ENCODE measurements around the gene NEDD4.

The NEDD4 gene

DNA sequence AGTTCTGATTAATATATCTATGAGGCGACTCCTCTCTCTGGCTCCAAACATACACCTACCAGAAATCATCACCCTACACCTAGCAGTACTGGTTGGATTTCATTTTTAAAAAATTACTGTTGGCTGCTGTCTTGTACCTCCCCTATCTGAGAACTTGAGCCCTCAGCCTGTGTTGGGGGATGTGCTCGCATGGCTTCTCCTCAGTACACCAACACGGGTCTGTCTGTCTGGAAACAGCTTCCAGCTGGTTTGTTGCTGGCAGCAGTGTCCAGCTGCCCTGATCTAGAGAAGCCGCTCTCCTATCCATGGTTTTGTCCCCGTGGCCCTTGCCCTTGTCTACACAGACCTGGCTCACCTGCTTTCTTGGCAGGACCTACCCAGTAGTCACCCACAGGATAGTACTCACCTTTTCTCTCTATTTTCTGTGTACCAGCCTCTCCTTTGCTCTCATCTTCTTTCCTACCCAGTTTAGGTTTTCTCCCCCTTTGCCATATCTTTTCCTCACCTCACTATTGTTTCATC lies 43.2 kb upstream of the NEDD4 start:
- no peaks in the 10 kb centered on the region for H4K20me1 ChIP-seq (ENCODE audit: control insufficient read depth, insufficient read depth, low read depth, low read length)
- no peak for TF ChIP-seq EZH2phosphoT487 (IDR thresholded peaks at IDR 0.05; ENCODE audit: borderline replicate concordance, low read length)
- TF ChIP-seq, protein P1, sequence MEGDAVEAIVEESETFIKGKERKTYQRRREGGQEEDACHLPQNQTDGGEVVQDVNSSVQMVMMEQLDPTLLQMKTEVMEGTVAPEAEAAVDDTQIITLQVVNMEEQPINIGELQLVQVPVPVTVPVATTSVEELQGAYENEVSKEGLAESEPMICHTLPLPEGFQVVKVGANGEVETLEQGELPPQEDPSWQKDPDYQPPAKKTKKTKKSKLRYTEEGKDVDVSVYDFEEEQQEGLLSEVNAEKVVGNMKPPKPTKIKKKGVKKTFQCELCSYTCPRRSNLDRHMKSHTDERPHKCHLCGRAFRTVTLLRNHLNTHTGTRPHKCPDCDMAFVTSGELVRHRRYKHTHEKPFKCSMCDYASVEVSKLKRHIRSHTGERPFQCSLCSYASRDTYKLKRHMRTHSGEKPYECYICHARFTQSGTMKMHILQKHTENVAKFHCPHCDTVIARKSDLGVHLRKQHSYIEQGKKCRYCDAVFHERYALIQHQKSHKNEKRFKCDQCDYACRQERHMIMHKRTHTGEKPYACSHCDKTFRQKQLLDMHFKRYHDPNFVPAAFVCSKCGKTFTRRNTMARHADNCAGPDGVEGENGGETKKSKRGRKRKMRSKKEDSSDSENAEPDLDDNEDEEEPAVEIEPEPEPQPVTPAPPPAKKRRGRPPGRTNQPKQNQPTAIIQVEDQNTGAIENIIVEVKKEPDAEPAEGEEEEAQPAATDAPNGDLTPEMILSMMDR (IDR thresholded peaks at IDR 0.05; ENCODE audit: low read depth, low read length, poor library complexity, severe bottlenecking): no peak

GRCh38 chr15:56035166-56035565 lies 41.8 kb upstream of the NEDD4 start:
- no peak for TF ChIP-seq EZH2phosphoT487 (IDR thresholded peaks at IDR 0.05; ENCODE audit: borderline replicate concordance, low read length)
- TF ChIP-seq, protein P1 (IDR thresholded peaks at IDR 0.05; ENCODE audit: low read depth, low read length, poor library complexity, severe bottlenecking): no peak
- no peaks in the 10 kb centered on the region; the same call in 1 of the 2 replicates for H3K27me3 ChIP-seq (ENCODE audit: control insufficient read depth, low read length)
- H3K4me3 ChIP-seq (ENCODE audit: low read length): no peak overlapping the region
- H3K9me3 ChIP-seq (ENCODE audit: control insufficient read depth, insufficient read depth, low read length): 0 out of 2 replicates have a peak, but pooled peaks cover 3% of the 10 kb centered on the region
- H3K9me2 ChIP-seq (replicated peaks; ENCODE audit: control insufficient read depth, low read length): no peaks in the 10 kb centered on the region
- H3K4me2 ChIP-seq (ENCODE audit: low read length): no peak overlapping the region
- H3K79me2 ChIP-seq (ENCODE audit: control insufficient read depth, low read length): no peaks in the 10 kb centered on the region
- H3F3A ChIP-seq (ENCODE audit: control insufficient read depth, insufficient read depth): no peaks in the 10 kb centered on the region
- H4K20me1 ChIP-seq (ENCODE audit: control insufficient read depth, insufficient read depth, low read depth, low read length): no peaks in the 10 kb centered on the region
- H3K4me1 ChIP-seq (ENCODE audit: control insufficient read depth, low read length): no peaks in the 10 kb centered on the region
- no peak overlapping the region for H3K27ac ChIP-seq (ENCODE audit: low read depth, low read length)
- H3K36me3 ChIP-seq (ENCODE audit: control insufficient read depth, low read length): no peaks in the 10 kb centered on the region

More for the DNA sequence above, 43.2 kb upstream of the NEDD4 start:
- Histone ChIP-seq H3K79me2 (ENCODE audit: control insufficient read depth, low read length) (no peaks in the 10 kb centered on the region), H3K27ac (ENCODE audit: low read depth, low read length) (no peak overlapping the region), H3K36me3 (ENCODE audit: control insufficient read depth, low read length) (no peaks in the 10 kb centered on the region), H3F3A (ENCODE audit: control insufficient read depth, insufficient read depth) (no peaks in the 10 kb centered on the region), H3K27me3 (ENCODE audit: control insufficient read depth, low read length) (no peaks in the 10 kb centered on the region; the same call in 1 of the 2 replicates), H3K9me2 (replicated peaks; ENCODE audit: control insufficient read depth, low read length) (no peaks in the 10 kb centered on the region), H3K9me3 (ENCODE audit: control insufficient read depth, insufficient read depth, low read length) (0 out of 2 replicates have a peak, but pooled peaks cover 3% of the 10 kb centered on the region), H3K4me2 (ENCODE audit: low read length) (no peak overlapping the region), H3K4me3 (ENCODE audit: low read length) (no peak overlapping the region), H3K4me1 (ENCODE audit: control insufficient read depth, low read length) (no peaks in the 10 kb centered on the region)

- Histone ChIP-seq H3K79me2 (ENCODE audit: control insufficient read depth, low read length) (no peaks in the 10 kb centered on the region), H3K4me1 (ENCODE audit: control insufficient read depth, low read length) (no peaks in the 10 kb centered on the region), H3K4me2 (ENCODE audit: low read length) (no peak overlapping the region), H4K20me1 (ENCODE audit: control insufficient read depth, insufficient read depth, low read depth, low read length) (no peaks in the 10 kb centered on the region), H3K36me3 (ENCODE audit: control insufficient read depth, low read length) (no peaks in the 10 kb centered on the region), H3K27ac (ENCODE audit: low read depth, low read length) (no peak overlapping the region), H3F3A (ENCODE audit: control insufficient read depth, insufficient read depth) (no peaks in the 10 kb centered on the region), H3K9me2 (replicated peaks; ENCODE audit: control insufficient read depth, low read length) (no peaks in the 10 kb centered on the region), H3K4me3 (ENCODE audit: low read length) (no peak overlapping the region), H3K9me3 (ENCODE audit: control insufficient read depth, insufficient read depth, low read length) (0 out of 2 replicates have a peak, but pooled peaks cover 3% of the 10 kb centered on the region), H3K27me3 (ENCODE audit: control insufficient read depth, low read length) (no peaks in the 10 kb centered on the region; the same call in 1 of the 2 replicates)
- TF ChIP-seq, protein P1 (IDR thresholded peaks at IDR 0.05; ENCODE audit: low read depth, low read length, poor library complexity, severe bottlenecking): no peak
- no peak for TF ChIP-seq EZH2phosphoT487 (IDR thresholded peaks at IDR 0.05; ENCODE audit: borderline replicate concordance, low read length)
These were observed 41.1 kb upstream of the NEDD4 start for GRCh38 chr15:56034514-56034913.
